Ishikawa (cell line): ENCODE measurements around the gene ST3GAL3.

Experiments
- CEBPB ChIP-seq: IDR thresholded peaks from 2 replicates; pipeline ENCODE4 v1.6.1; 2012
- CREB1 ChIP-seq: IDR thresholded peaks from 2 replicates; pipeline ENCODE4 v1.6.1; 2012; ENCODE audit warnings: low read depth
- EGR1 ChIP-seq: IDR thresholded peaks from 2 replicates; pipeline ENCODE4 v1.6.1; 2012
- EP300 ChIP-seq: IDR thresholded peaks from 2 replicates; pipeline ENCODE4 v1.6.1; 2012; ENCODE audit warnings: borderline replicate concordance
- FOXM1 ChIP-seq: IDR thresholded peaks from 2 replicates; pipeline ENCODE4 v1.6.1; 2012; ENCODE audit warnings: low read depth, borderline replicate concordance
- MAX ChIP-seq: IDR thresholded peaks from 2 replicates; pipeline ENCODE4 v1.6.1; 2012
- NFIC ChIP-seq: IDR thresholded peaks from 2 replicates; pipeline ENCODE4 v1.6.1; 2012
- RAD21 ChIP-seq: IDR thresholded peaks from 2 replicates; pipeline ENCODE4 v1.6.1; 2012; ENCODE audit warnings: low read depth
- REST ChIP-seq: IDR thresholded peaks from 2 replicates; pipeline ENCODE4 v1.6.1; 2012; ENCODE audit warnings: low read depth, mild to moderate bottlenecking
- TAF1 ChIP-seq: IDR thresholded peaks from 2 replicates; pipeline ENCODE4 v1.6.1; 2012; ENCODE audit warnings: low read depth, mild to moderate bottlenecking
- TCF12 ChIP-seq: IDR thresholded peaks from 2 replicates; pipeline ENCODE4 v1.6.1; 2012; ENCODE audit warnings: low read depth
- TEAD4 ChIP-seq: IDR thresholded peaks from 2 replicates; pipeline ENCODE4 v1.6.1; 2012
- USF1 ChIP-seq: IDR thresholded peaks from 2 replicates; pipeline ENCODE4 v1.6.1; 2012
- YY1 ChIP-seq: IDR thresholded peaks from 2 replicates; pipeline ENCODE4 v1.6.1; 2012; ENCODE audit warnings: low read depth
- ZBTB7A ChIP-seq: IDR thresholded peaks from 2 replicates; pipeline ENCODE4 v1.6.1; 2012; ENCODE audit warnings: low read depth

Gene ST3GAL3

DNA sequence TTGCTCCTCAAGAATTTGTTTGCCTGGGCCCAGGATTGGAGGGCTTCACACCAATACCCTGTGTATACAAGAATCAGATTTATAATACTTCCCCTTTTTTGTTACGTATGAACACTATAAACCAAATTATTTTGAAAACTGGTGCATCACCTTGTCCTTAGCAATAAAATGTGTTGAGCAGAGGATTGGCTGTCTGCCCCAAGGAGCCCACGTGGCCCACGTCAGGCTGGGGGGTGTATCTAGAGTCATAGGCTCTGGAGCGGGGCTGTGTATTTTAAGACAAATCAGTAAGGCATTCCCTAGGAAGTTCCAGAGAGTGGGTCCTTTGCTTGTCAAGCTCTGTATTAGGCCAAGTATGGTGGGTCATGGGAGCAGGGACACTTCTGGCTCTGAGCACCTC is 2.0 kb upstream of the ST3GAL3 start:
- TF ChIP-seq CREB1, result no peak
- no peak for TF ChIP-seq REST
- TF ChIP-seq FOXM1, result no peak
- TF ChIP-seq RAD21, result no peak
- no peak for TF ChIP-seq CEBPB
- TF ChIP-seq TAF1, result no peak
- no peak for TF ChIP-seq YY1
- TF ChIP-seq MAX, result no peak
- no peak for TF ChIP-seq NFIC
- TF ChIP-seq ZBTB7A, result no peak
- TF ChIP-seq EP300, result no peak
- TF ChIP-seq EGR1, result no peak

DNA sequence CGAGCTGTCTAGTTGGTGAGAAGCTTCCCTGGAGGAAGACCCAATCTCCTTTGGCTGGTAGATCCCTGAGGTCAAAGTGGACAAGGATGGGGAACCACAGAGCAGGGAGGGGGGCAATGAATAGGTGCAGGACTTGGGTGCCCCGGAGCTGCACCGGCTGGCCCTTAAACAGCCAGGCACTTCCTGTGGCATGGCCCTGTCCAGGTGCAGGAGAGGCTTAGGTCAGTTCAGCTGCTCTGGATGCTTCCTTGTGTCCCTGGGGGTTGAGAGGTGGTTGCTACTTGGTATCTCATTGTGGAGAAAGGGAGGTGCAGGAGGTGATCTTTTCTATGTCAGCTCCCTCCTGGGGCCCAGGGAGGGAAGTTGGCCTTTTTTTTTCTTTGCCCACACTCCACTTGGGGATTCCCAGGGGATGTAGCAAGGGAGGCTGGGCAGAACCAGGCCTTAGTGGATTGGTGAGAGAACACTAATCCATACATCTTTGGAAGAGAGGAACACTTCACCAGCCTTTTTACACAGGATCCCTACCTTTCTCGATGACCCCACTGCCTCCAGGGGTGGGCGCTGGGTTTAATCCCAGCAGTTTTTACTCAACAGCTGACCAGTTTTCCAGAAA is 1.2 kb upstream of the ST3GAL3 start:
- TF ChIP-seq TCF12 (no peak), EP300 (no peak), MAX (no peak), EGR1 (no peak), FOXM1 (no peak), CEBPB (no peak)

DNA sequence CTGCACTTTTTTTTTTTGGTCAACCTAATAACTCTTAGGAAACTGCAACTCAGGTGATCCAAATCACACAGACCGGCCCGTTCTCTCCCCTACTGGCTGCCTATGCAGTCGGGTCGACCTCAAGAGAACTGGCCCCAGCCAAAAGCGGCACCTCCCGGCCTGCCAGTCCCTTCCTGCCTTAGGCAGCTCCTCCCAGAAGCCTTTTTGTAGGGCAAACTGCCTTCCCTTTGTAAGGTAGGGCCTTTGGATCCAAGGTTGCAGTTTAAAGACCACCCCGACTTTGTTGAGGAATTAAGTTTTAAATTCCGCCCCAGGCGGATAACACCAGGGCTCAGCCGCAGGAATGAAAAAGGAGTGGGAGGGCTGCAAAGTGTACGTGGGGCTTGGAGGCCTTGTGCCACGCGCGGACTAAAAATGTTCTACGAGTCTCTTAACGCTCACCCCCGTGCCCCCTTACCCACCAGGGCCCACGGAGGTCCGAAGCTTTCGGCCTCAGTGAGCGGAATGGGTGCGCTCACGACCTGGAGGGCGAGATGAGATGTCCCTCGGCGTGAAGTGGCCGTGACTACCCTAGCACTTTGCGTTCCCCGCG is 642 bp upstream of the ST3GAL3 start:
- TF ChIP-seq EP300 (0 out of 2 replicates have a peak, but pooled peaks have one; percentile 16), FOXM1 (no peak), USF1 (no peak), EGR1 (no peak), TEAD4 (no peak), YY1 (no peak), TAF1 (0 out of 2 replicates have a peak, but pooled peaks have one; percentile 15), REST (no peak), NFIC (no peak; the same call in 1 of the 2 replicates), RAD21 (no peak), ZBTB7A (peak; percentile 50; the same call in 1 of the 2 replicates), MAX (no peak), CREB1 (no peak), TCF12 (0 out of 2 replicates have a peak, but pooled peaks have one; percentile 14), CEBPB (no peak)

DNA sequence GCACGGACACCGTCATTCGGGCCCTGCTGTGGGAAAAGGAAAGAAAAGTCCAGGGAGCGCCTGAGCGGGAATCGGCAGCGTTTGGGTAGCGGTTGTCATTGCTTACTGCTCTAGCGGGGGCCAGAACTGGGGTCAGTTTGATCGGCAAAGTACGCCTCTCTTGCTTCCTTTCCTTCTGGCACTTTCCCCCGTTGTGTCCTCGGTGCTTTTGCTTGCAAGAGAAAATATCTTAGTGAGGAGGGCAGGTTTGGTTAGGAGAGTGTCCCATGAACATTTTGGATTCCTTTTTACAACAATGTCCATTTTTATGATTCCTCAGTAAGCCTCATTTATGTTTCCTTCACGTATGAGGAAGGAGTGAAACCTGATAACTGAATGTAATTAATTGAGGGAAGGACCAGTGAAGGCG is 670 bp downstream of the ST3GAL3 start:
- TF ChIP-seq RAD21 (no peak), CREB1 (no peak), NFIC (no peak), TEAD4 (no peak), FOXM1 (no peak), CEBPB (no peak), ZBTB7A (no peak), TCF12 (no peak), EP300 (no peak), MAX (no peak)

DNA sequence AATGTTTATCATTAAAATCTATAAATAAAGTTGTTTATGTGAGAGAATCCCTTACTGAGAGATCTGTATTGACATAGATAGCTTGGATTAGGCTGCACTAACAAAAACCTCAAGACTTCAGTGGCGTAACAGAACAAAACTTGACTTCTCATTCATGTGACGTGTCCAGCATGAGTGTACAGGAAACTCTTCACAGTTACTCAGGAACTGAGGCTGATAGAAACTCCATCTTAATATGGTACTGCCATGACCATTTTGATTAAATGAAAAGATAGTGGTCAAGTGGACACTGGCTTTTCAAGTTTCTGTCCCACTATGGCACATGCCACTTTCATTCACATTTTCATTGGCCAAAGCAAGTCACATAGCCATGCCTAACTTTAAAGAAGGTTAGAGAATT is 3.7 kb downstream of the ST3GAL3 start:
- TF ChIP-seq ZBTB7A (no peak), CEBPB (no peak), EGR1 (no peak), EP300 (no peak), TEAD4 (no peak), USF1 (no peak), FOXM1 (no peak), REST (no peak), NFIC (no peak), MAX (no peak), CREB1 (no peak), RAD21 (no peak), YY1 (no peak), TCF12 (no peak), TAF1 (no peak)
